Measurements from ENCODE around the gene MIR17HG. TPM values are rescaled to one million over a fixed set of nuclear protein-coding genes. Genes with fewer than 3 reads are reported as not detected.

Gene MIR17HG
- total RNA-seq, 1 donor from 2014 or later, result 3.3 TPM

DNA sequence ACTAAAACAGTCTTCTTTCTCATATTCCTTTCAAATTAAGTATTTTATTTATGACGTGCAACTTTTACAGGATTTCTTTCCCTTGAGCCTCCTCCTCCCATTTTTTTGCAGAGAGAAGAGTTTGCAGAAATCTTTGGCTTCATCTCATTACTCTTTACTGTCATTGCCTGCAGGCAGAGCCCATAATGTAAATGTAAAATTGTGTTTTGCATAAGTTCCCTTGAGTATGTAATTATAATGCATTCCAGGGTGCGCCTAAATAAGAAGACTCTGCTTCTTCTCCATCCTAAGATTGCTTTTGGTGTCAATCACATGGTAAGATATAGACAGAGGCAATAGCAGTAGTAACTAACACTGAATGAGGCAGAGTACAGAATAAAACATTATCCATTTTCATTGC, 23.0 kb downstream of the MIR17HG start:
- no peaks in the 10 kb centered on the region for H3K36me3 Mint-ChIP-seq (ENCODE audit: low read depth, unreplicated experiment)
- no peak for DNase-seq (ENCODE audit: low spot score)
- no peaks in the 10 kb centered on the region for H3K27me3 Mint-ChIP-seq (ENCODE audit: unreplicated experiment)
- peaks cover 5% of the 10 kb centered on the region for H3K4me1 Mint-ChIP-seq (ENCODE audit: unreplicated experiment)
- no peak overlapping the region for H3K27ac Mint-ChIP-seq (ENCODE audit: unreplicated experiment)
- TF ChIP-seq, protein P1, sequence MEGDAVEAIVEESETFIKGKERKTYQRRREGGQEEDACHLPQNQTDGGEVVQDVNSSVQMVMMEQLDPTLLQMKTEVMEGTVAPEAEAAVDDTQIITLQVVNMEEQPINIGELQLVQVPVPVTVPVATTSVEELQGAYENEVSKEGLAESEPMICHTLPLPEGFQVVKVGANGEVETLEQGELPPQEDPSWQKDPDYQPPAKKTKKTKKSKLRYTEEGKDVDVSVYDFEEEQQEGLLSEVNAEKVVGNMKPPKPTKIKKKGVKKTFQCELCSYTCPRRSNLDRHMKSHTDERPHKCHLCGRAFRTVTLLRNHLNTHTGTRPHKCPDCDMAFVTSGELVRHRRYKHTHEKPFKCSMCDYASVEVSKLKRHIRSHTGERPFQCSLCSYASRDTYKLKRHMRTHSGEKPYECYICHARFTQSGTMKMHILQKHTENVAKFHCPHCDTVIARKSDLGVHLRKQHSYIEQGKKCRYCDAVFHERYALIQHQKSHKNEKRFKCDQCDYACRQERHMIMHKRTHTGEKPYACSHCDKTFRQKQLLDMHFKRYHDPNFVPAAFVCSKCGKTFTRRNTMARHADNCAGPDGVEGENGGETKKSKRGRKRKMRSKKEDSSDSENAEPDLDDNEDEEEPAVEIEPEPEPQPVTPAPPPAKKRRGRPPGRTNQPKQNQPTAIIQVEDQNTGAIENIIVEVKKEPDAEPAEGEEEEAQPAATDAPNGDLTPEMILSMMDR (IDR thresholded peaks at IDR 0.05; ENCODE audit: unreplicated experiment), result no peak
- no peak overlapping the region for H3K4me3 Mint-ChIP-seq (ENCODE audit: unreplicated experiment)
- H3K9me3 Mint-ChIP-seq (ENCODE audit: unreplicated experiment), result no peaks in the 10 kb centered on the region

DNA sequence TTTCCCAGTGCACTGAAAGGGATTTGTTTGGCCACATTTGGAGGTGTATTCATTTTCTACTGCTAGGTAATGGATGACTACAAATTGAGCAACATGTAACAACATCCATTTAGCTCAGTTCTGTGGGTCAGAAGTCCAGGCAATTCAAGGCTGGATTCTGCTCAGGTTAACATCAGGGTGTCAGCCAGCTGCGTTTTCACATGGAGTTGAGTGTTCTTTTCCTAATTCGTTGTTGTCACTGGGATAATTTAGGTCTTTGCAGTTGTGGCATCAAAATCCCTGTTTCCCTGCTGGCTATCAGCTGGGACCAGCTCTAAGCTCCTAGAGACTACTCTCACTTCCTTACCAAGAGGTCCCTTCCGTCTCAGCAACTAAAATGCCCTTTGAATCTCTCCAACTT, 25.4 kb downstream of the MIR17HG start:
- Mint-ChIP-seq H3K27ac (ENCODE audit: unreplicated experiment) (no peak overlapping the region), H3K4me1 (ENCODE audit: unreplicated experiment) (peaks cover 5% of the 10 kb centered on the region), H3K36me3 (ENCODE audit: low read depth, unreplicated experiment) (no peaks in the 10 kb centered on the region), H3K9me3 (ENCODE audit: unreplicated experiment) (no peaks in the 10 kb centered on the region), H3K27me3 (ENCODE audit: unreplicated experiment) (no peaks in the 10 kb centered on the region), H3K4me3 (ENCODE audit: unreplicated experiment) (no peak overlapping the region)
- DNase-seq (ENCODE audit: low spot score), result no peak
- TF ChIP-seq, protein P1 (IDR thresholded peaks at IDR 0.05; ENCODE audit: unreplicated experiment), result no peak

DNA sequence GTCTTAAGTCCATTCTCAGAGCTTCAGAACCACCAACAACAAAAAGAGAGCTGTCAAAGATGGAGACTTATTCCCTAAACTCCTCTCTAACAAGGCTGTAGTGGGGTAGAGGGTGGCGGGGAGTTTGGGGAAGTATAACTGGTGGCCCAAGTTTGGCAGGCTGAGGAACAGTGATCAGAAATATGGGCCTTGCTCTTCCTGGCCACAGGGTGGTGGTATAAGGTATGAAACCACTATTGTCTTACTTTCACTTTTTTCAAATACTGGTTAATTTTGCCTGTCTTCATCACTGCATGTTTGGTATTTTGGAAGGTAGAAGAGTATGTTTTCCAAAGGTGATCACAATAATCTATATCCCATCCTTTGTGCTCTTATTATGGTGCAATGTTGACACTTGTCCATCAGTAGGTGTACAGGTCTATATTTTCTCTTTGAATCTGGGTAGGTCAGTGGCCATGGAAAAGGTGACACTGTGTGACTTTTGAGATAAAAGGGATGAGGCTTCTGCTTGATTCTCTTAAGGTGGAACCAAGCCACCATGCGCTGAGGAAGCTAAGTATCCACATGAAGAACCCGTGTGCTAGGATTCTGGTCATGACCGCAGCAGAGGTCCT, 27.7 kb downstream of the MIR17HG start:
- no peaks in the 10 kb centered on the region for H3K36me3 Mint-ChIP-seq (ENCODE audit: low read depth, unreplicated experiment)
- no peak overlapping the region for H3K27ac Mint-ChIP-seq (ENCODE audit: unreplicated experiment)
- DNase-seq (ENCODE audit: low spot score), result no peak
- TF ChIP-seq, protein P1 (IDR thresholded peaks at IDR 0.05; ENCODE audit: unreplicated experiment), result peak; percentile 33
- no peak overlapping the region for H3K4me3 Mint-ChIP-seq (ENCODE audit: unreplicated experiment)
- no peaks in the 10 kb centered on the region for H3K4me1 Mint-ChIP-seq (ENCODE audit: unreplicated experiment)
- no peaks in the 10 kb centered on the region for H3K27me3 Mint-ChIP-seq (ENCODE audit: unreplicated experiment)
- H3K9me3 Mint-ChIP-seq (ENCODE audit: unreplicated experiment), result no peaks in the 10 kb centered on the region

DNA sequence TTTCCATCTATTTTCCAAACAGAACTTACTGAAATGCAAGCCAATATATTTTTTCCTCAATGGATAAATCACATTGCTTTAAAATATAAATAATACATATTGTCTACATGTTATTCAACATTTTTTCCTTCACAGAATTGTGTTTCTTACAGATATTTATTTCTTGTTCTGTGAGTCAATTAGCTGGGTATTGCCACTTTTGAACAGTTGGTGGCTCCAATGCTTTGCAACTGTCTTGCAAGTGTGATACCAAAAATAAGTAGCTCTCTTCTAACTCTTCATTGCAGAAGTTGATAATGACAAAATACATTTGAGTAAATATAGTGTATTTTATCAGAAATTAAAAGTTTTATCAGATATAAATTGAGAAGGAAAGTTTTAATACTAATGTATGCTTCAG, 33.9 kb downstream of the MIR17HG start:
- no peaks in the 10 kb centered on the region for H3K36me3 Mint-ChIP-seq (ENCODE audit: low read depth, unreplicated experiment)
- H3K27ac Mint-ChIP-seq (ENCODE audit: unreplicated experiment), result no peak overlapping the region
- no peak for DNase-seq (ENCODE audit: low spot score)
- no peaks in the 10 kb centered on the region for H3K27me3 Mint-ChIP-seq (ENCODE audit: unreplicated experiment)
- no peak overlapping the region for H3K4me3 Mint-ChIP-seq (ENCODE audit: unreplicated experiment)
- H3K9me3 Mint-ChIP-seq (ENCODE audit: unreplicated experiment), result no peaks in the 10 kb centered on the region
- H3K4me1 Mint-ChIP-seq (ENCODE audit: unreplicated experiment), result no peaks in the 10 kb centered on the region
- TF ChIP-seq, protein P1 (IDR thresholded peaks at IDR 0.05; ENCODE audit: unreplicated experiment), result no peak

DNA sequence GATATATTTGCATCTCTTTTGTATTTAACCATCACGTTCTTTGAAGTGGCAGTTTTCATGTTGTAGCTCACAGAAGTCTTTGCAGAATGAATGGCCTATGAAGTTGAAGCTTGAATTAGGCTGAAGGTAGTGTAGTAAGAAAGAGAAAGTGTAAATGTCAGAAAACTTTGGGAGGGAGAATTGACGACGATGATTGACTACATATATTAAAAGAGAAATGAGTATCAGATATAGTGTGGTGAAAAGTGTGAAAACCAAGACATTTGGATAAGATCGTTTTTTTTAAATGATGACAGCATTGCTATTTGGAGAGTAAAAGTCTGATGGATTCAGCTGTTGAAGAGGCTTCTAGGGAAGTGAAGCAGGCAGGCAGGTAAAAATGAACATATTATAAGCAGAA, 36.3 kb downstream of the MIR17HG start:
- H3K4me3 Mint-ChIP-seq (ENCODE audit: unreplicated experiment), result no peak overlapping the region
- no peaks in the 10 kb centered on the region for H3K27me3 Mint-ChIP-seq (ENCODE audit: unreplicated experiment)
- no peaks in the 10 kb centered on the region for H3K9me3 Mint-ChIP-seq (ENCODE audit: unreplicated experiment)
- TF ChIP-seq, protein P1 (IDR thresholded peaks at IDR 0.05; ENCODE audit: unreplicated experiment), result no peak
- no peaks in the 10 kb centered on the region for H3K36me3 Mint-ChIP-seq (ENCODE audit: low read depth, unreplicated experiment)
- no peak for DNase-seq (ENCODE audit: low spot score)
- no peak overlapping the region for H3K27ac Mint-ChIP-seq (ENCODE audit: unreplicated experiment)
- H3K4me1 Mint-ChIP-seq (ENCODE audit: unreplicated experiment), result no peaks in the 10 kb centered on the region

All from endothelial cell (in vitro differentiated cells).